ENCODE data around the gene ZNF496. TPM values are rescaled to one million over a fixed set of nuclear protein-coding genes. Genes with fewer than 3 reads are reported as not detected.

The ZNF496 gene
- total RNA-seq, 2 donors from 2014 or later, result 63.5 to 65.6 TPM

- TF ChIP-seq, protein P1, sequence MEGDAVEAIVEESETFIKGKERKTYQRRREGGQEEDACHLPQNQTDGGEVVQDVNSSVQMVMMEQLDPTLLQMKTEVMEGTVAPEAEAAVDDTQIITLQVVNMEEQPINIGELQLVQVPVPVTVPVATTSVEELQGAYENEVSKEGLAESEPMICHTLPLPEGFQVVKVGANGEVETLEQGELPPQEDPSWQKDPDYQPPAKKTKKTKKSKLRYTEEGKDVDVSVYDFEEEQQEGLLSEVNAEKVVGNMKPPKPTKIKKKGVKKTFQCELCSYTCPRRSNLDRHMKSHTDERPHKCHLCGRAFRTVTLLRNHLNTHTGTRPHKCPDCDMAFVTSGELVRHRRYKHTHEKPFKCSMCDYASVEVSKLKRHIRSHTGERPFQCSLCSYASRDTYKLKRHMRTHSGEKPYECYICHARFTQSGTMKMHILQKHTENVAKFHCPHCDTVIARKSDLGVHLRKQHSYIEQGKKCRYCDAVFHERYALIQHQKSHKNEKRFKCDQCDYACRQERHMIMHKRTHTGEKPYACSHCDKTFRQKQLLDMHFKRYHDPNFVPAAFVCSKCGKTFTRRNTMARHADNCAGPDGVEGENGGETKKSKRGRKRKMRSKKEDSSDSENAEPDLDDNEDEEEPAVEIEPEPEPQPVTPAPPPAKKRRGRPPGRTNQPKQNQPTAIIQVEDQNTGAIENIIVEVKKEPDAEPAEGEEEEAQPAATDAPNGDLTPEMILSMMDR (conservative IDR thresholded peaks at IDR 0.05), result no peak
- Histone ChIP-seq H3K27me3 (ENCODE audit: control insufficient read depth, insufficient read depth, low read length, poor library complexity, severe bottlenecking) (no peaks in the 10 kb centered on the region), H3K9me3 (ENCODE audit: control insufficient read depth, low read length) (no peaks in the 10 kb centered on the region), H3K27ac (ENCODE audit: low read depth, low read length) (no peak overlapping the region), H3K4me1 (ENCODE audit: control insufficient read depth, insufficient read depth, low read length) (peaks cover 9% of the 10 kb centered on the region), H3K4me3 (ENCODE audit: low read length) (no peak overlapping the region), H3K9ac (ENCODE audit: extremely low read depth, low read length, poor library complexity, severe bottlenecking) (no peak overlapping the region), H3K36me3 (ENCODE audit: control insufficient read depth, insufficient read depth, low read length) (peaks cover 21% of the 10 kb centered on the region)
- Mint-ChIP-seq H3K36me3 (ENCODE audit: low read depth) (peaks cover 51% of the 10 kb centered on the region), H3K9me3 (no peaks in the 10 kb centered on the region), H3K27me3 (ENCODE audit: insufficient read depth) (no peaks in the 10 kb centered on the region), H3K4me3 (no peak overlapping the region), H3K27ac (no peak overlapping the region), H3K4me1 (peaks cover 50% of the 10 kb centered on the region)
- 66 to 71% methylated on average over 10 to 11 of the region's 11 CpGs for WGBS, 2 experiments (ENCODE audit: insufficient coverage in 1 of 2, insufficient read length in 1 of 2)
- peak; percentile 58 for DNase-seq
Observed at GRCh38 chr1:247335882-247336281, 4.2 kb upstream of the ZNF496 start.

GRCh38 chr1:247334378-247335133 is 2.9 kb upstream of the ZNF496 start:
- H3K4me3 Mint-ChIP-seq, result peak overlapping the region; percentile 80
- H3K4me1 Mint-ChIP-seq, result peaks cover 60% of the 10 kb centered on the region
- peak overlapping the region; percentile 22 for H3K27ac Mint-ChIP-seq
- peaks cover 13% of the 10 kb centered on the region for H3K4me1 ChIP-seq (ENCODE audit: control insufficient read depth, insufficient read depth, low read length)
- no peaks in the 10 kb centered on the region for H3K27me3 Mint-ChIP-seq (ENCODE audit: insufficient read depth)
- H3K9me3 Mint-ChIP-seq, result no peaks in the 10 kb centered on the region
- no peaks in the 10 kb centered on the region for H3K27me3 ChIP-seq (ENCODE audit: control insufficient read depth, insufficient read depth, low read length, poor library complexity, severe bottlenecking)
- no peak overlapping the region for H3K9ac ChIP-seq (ENCODE audit: extremely low read depth, low read length, poor library complexity, severe bottlenecking)
- 93 to 97% methylated on average over 8 to 11 of the region's 11 CpGs for WGBS, 2 experiments (ENCODE audit: insufficient coverage in 1 of 2, insufficient read length in 1 of 2)
- no peak overlapping the region for H3K27ac ChIP-seq (ENCODE audit: low read depth, low read length)
- peak overlapping the region; percentile 93 for H3K4me3 ChIP-seq (ENCODE audit: low read length)
- peaks cover 23% of the 10 kb centered on the region for H3K36me3 ChIP-seq (ENCODE audit: control insufficient read depth, insufficient read depth, low read length)
- H3K9me3 ChIP-seq (ENCODE audit: control insufficient read depth, low read length), result no peaks in the 10 kb centered on the region
- TF ChIP-seq, protein P1 (conservative IDR thresholded peaks at IDR 0.05), result no peak
- no peak for DNase-seq
- H3K36me3 Mint-ChIP-seq (ENCODE audit: low read depth), result peaks cover 48% of the 10 kb centered on the region

DNA sequence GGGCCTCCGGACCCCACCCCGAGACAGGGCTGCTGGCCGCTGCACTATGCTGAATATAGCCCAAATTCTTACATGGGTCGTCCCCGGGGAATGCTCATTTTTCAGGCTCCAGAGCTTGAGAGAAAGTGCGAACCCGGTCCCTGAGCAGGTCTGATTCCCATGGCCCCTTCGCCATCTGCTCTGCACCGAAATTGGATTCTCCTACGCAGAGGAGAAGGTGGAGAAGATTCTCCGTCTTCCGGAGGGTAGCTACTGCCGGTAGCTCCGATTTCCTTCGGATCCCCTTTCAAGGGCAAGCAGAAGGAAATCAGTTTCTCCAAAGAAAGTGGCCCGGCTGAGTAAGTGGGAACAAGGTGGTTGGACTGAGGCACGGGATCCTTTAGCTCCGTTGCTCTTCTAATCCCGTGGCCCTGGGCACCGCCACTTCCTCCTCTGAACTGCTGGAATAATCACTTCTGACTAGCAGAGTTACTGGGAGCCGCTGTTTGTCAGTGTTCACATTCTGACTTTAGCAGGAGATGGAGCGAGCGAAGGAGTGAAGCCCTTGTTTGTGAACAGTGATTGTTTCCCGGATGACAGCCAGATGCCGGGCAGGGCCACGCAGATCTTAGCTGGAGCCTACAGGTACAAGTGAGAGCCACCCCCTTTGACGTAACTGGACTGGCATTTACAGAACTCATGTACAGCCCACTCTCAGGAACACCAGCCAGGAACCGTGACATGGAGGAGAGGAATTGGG is 1.1 kb upstream of the ZNF496 start:
- DNase-seq, result peak; percentile 67
- TF ChIP-seq, protein P1 (conservative IDR thresholded peaks at IDR 0.05), result no peak
- Mint-ChIP-seq H3K27ac (peak overlapping the region; percentile 77), H3K4me1 (peaks cover 56% of the 10 kb centered on the region), H3K27me3 (ENCODE audit: insufficient read depth) (no peaks in the 10 kb centered on the region), H3K9me3 (no peaks in the 10 kb centered on the region), H3K4me3 (peak overlapping the region; percentile 80), H3K36me3 (ENCODE audit: low read depth) (peaks cover 49% of the 10 kb centered on the region)
- peak overlapping the region; percentile 74 for H3K27ac ChIP-seq (ENCODE audit: low read depth, low read length)
- H3K9ac ChIP-seq (ENCODE audit: extremely low read depth, low read length, poor library complexity, severe bottlenecking), result peak overlapping the region; percentile 59
- peaks cover 40% of the 10 kb centered on the region for H3K36me3 ChIP-seq (ENCODE audit: control insufficient read depth, insufficient read depth, low read length)
- WGBS, 2 experiments (ENCODE audit: insufficient coverage in 1 of 2, insufficient read length in 1 of 2), result 15 to 19% methylated on average over 20 to 28 of the region's 28 CpGs
- H3K4me3 ChIP-seq (ENCODE audit: low read length), result peak overlapping the region; percentile 93
- H3K4me1 ChIP-seq (ENCODE audit: control insufficient read depth, insufficient read depth, low read length), result peaks cover 13% of the 10 kb centered on the region
- no peaks in the 10 kb centered on the region for H3K27me3 ChIP-seq (ENCODE audit: control insufficient read depth, insufficient read depth, low read length, poor library complexity, severe bottlenecking)
- no peaks in the 10 kb centered on the region for H3K9me3 ChIP-seq (ENCODE audit: control insufficient read depth, low read length)

Data from endodermal cell (in vitro differentiated cells).